Measurements from ENCODE around the gene PRDX2.

- TF ChIP-seq POLR2A (IDR thresholded peaks at IDR 0.05; ENCODE audit: low read length) (peak; percentile 57), GATA1 (IDR thresholded peaks at IDR 0.05; ENCODE audit: low read depth, low read length) (no peak)
These were observed 19.5 kb downstream of the PRDX2 start for GRCh38 chr19:12782174-12782423.
